ENCODE measurements around the gene SP1. TPM values are rescaled to one million over a fixed set of nuclear protein-coding genes. Genes with fewer than 3 reads are reported as not detected.

Gene SP1
- total RNA-seq, 1 donor from 2014 or later: 112 TPM

DNA sequence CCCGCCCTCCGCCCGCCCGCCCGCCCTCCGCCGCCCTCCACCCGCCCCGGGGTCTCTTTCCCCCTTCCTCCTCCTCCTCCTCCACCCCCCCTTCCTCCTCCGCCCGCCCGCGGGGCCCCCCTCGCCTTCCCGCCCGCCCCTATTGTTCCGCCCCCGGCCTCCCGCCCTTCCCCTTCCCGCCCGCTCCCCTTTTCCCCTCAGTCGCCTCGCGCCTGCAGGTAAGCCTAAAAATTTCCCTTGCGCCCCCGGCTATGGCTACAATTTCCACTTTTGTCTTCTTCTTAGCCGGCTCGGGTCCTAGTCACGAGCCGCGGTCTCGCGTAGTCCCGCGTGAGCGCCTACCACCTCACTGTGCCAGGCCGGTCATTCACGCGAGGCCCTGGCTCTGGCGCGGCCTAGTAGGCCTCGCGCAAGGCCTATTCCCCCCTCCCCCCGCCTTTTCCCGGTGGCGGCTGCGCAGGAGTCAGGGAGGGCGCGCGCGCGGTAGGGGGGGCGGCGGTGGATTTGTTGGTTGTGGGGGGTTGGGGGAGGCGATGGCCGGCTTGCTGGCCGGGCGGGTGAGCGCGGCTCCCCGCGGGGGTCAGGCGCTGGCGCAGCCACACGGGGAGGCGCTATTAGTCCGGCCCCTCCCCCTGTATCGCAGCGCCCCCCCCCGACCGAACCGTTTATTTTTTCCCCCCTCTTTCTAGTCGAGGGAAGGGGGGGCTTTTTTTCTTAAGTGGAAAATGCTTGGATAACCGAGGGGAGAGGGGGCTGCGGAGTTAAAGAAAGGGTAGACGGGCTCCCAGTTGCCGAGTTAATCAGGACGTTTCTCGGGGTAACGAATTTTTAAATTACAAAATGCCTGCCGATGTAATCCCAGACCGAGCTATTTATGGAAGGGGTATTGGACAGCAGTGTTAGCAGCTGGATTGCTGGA, 72.4 kb downstream of the SP1 start:
- peak; percentile 72 to 82 for DNase-seq (ENCODE audit: low spot score in 2 of 2, unreplicated experiment in 2 of 2)
- Mint-ChIP-seq H3K9me3 (no peaks in the 10 kb centered on the region), H3K27me3 (ENCODE audit: low read depth) (no peaks in the 10 kb centered on the region), H3K4me3 (peak overlapping the region; percentile 93), H3K4me1 (peaks cover 23% of the 10 kb centered on the region), H3K36me3 (peaks cover 32% of the 10 kb centered on the region), H3K27ac (peak overlapping the region; percentile 99)
- TF ChIP-seq, protein P1, sequence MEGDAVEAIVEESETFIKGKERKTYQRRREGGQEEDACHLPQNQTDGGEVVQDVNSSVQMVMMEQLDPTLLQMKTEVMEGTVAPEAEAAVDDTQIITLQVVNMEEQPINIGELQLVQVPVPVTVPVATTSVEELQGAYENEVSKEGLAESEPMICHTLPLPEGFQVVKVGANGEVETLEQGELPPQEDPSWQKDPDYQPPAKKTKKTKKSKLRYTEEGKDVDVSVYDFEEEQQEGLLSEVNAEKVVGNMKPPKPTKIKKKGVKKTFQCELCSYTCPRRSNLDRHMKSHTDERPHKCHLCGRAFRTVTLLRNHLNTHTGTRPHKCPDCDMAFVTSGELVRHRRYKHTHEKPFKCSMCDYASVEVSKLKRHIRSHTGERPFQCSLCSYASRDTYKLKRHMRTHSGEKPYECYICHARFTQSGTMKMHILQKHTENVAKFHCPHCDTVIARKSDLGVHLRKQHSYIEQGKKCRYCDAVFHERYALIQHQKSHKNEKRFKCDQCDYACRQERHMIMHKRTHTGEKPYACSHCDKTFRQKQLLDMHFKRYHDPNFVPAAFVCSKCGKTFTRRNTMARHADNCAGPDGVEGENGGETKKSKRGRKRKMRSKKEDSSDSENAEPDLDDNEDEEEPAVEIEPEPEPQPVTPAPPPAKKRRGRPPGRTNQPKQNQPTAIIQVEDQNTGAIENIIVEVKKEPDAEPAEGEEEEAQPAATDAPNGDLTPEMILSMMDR (IDR thresholded peaks at IDR 0.05; ENCODE audit: unreplicated experiment): peak; percentile 15

DNA sequence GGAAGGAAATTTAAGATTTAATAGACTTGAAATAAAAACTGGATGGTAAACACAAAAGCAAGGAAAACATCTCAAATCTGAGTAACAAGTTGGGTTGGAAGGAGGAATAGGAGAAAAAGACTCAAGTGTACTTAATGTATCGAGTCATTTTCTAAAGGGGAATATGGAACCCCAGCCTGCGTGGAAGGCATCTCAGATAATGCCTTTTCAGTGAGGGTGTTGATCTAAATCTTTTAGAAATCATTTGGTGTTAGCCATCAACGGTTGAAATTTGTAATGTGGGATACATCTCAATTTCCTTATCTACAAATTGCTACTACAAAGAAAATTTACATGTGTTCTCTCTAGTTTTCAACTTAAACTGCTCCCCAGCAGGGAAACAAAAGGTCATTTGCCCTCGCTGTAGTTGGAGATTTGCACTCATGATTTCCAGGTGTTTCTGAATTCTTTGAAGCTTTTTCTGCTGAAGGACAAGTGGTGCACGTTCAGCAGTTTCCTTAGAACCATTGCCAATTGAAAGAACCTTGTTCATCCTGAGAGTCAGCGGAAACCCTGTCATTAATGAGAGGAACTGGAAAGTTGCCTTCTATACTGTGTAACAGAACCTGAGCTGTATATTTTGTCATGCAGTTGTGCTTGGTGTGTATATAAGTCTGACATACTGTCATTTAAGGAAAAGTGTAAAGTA, 74.1 kb downstream of the SP1 start:
- Mint-ChIP-seq H3K4me1 (peaks cover 23% of the 10 kb centered on the region), H3K27ac (peak overlapping the region; percentile 76), H3K4me3 (peak overlapping the region; percentile 93), H3K27me3 (ENCODE audit: low read depth) (no peaks in the 10 kb centered on the region), H3K36me3 (peaks cover 27% of the 10 kb centered on the region), H3K9me3 (no peaks in the 10 kb centered on the region)
- TF ChIP-seq, protein P1 (IDR thresholded peaks at IDR 0.05; ENCODE audit: unreplicated experiment): no peak
- no peak for DNase-seq (ENCODE audit: low spot score in 2 of 2, unreplicated experiment in 2 of 2)

DNA sequence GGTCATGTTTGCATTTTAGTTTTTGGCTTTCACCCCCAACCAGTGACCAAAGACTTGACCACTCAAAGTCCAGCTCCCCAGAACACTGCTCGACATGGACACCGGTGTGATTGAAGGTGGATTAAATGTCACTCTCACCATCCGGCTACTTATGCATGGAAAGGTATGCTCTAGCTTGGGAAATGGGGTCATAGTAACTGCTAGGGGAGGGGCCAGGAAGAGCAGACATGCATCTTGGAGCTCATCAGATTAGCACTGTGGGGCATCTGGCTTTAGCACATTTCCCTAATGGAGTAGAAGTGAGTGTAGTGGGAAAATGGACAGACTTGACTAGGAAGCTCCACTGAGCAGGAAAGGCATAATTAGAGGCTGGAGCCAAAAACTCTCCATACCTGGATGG, 74.7 kb downstream of the SP1 start:
- Mint-ChIP-seq H3K4me1 (peaks cover 23% of the 10 kb centered on the region), H3K4me3 (peak overlapping the region; percentile 93), H3K27me3 (ENCODE audit: low read depth) (no peaks in the 10 kb centered on the region), H3K27ac (peak overlapping the region; percentile 66), H3K9me3 (no peaks in the 10 kb centered on the region), H3K36me3 (peaks cover 31% of the 10 kb centered on the region)
- TF ChIP-seq, protein P1 (IDR thresholded peaks at IDR 0.05; ENCODE audit: unreplicated experiment): no peak
- DNase-seq (ENCODE audit: low spot score in 2 of 2, unreplicated experiment in 2 of 2): no peak

DNA sequence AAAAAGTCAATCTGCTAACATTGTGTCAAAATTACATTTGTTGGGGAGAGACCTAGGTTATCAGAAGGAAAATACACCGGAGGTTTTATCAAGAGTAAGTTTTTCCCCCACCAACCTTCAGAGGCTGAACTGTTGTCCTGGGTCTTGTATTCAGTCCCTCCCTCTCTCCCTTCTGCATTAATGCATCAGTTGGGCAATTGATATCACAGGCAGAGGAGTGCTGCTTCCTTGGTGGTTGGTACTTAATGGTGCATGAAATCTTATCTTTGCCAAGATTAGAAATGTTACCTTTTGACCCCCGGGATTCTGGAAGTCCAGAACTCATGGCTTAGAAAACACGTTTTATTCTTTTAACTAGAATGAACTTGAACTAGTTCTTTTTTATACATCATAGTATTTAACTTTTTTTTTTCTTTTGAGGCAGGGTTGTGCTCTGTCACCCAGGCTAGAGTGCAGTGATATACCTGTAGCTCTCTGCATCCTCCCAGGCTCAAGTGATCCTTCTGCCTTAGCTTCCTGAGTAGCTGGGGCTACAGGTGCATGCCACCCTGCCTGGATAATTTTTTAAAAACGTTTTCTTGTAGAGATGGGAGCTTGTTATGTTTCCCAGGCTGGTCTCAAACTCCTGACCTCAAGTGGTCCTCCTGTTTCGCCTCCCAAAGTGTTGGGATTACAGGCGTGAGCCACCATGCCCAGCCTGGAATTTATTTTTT, 76.8 kb downstream of the SP1 start:
- Mint-ChIP-seq H3K27ac (peak overlapping the region; percentile 56), H3K27me3 (ENCODE audit: low read depth) (no peaks in the 10 kb centered on the region), H3K4me1 (peaks cover 25% of the 10 kb centered on the region), H3K36me3 (peaks cover 46% of the 10 kb centered on the region), H3K9me3 (no peaks in the 10 kb centered on the region), H3K4me3 (no peak overlapping the region)
- TF ChIP-seq, protein P1 (IDR thresholded peaks at IDR 0.05; ENCODE audit: unreplicated experiment): no peak
- no peak for DNase-seq (ENCODE audit: low spot score in 2 of 2, unreplicated experiment in 2 of 2)

DNA sequence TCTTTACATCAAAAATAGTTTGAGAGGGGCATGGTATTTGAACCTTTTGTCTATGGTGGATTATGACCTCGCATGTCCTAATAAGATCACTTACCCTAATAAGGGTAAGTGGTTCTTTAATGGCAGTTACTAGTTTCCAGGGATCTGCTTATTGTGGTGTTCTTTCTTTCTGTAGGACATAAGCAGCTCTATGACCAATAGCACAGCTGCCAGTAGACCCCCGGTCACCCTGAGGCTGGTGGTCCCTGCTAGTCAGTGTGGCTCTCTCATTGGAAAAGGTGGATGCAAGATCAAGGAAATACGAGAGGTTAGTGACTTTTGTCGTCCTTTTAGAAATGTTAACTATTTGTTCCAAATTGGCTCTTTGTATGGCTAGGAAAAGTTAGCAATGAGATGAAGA, 79.1 kb downstream of the SP1 start:
- peaks cover 14% of the 10 kb centered on the region for H3K4me1 Mint-ChIP-seq
- H3K27ac Mint-ChIP-seq: no peak overlapping the region
- DNase-seq (ENCODE audit: low spot score in 2 of 2, unreplicated experiment in 2 of 2): no peak
- no peaks in the 10 kb centered on the region for H3K27me3 Mint-ChIP-seq (ENCODE audit: low read depth)
- H3K9me3 Mint-ChIP-seq: no peaks in the 10 kb centered on the region
- peaks cover 62% of the 10 kb centered on the region for H3K36me3 Mint-ChIP-seq
- H3K4me3 Mint-ChIP-seq: no peak overlapping the region
- TF ChIP-seq, protein P1 (IDR thresholded peaks at IDR 0.05; ENCODE audit: unreplicated experiment): no peak
